ENCODE results near the gene MLXIP. TPM values are rescaled to one million over a fixed set of nuclear protein-coding genes. Genes with fewer than 3 reads are reported as not detected.
A peak's percentile ranks its signal among the peaks of the same experiment; 100 is the strongest.
"Not testable (repeated sequence)": the region's sequence is repeated elsewhere in the genome, so short reads cannot be mapped to it uniquely, and the experiment has no call there.

MLXIP gene
- total RNA-seq, 1 donor from 2014 or later, result 48.7 TPM

DNA sequence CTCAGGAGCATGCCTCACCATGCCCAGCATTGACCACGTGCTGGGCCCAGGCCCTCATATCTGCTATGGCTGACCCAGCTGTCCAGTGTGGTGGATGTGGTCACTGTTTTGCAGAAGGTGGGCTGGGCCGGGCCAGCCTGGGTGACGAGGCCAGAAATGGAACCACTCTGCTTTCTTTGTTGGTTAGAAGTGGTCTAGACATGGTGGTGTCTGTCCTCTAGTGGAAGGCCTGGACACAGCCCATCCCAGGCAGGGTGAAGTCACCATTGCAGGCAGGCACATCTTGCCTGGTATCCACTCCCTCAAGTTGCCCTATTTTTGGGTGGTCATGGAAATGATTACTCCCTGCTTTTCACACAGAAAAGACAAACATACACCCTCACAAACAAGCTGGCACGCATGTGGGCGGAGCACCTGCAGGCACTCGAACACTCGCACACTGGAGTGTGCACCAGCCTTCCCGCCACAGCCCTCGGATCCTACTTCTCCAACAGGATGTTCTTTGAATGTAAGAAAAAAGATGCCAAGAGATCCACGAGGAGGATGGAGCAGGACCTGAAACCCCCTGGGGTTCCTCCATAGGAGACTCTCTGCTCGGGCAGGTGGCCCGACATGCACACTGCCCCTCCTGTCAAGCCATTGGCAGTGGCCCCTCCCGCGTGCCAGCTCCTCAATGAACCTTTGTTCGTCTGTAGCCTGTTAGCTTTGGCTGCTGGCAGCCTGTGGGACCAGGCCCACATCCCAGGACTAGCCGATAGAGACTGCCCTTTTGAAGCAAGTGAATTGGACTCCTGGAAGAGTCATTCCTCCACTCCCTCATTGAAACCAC, 38.4 kb downstream of the MLXIP start:
- no peak for DNase-seq (ENCODE audit: low spot score, unreplicated experiment)
- no peaks in the 10 kb centered on the region for H3K9me3 Mint-ChIP-seq (ENCODE audit: low read depth)
- H3K4me3 Mint-ChIP-seq (ENCODE audit: low read depth), result no peak overlapping the region
- H3K4me1 Mint-ChIP-seq (ENCODE audit: low read depth), result peaks cover 11% of the 10 kb centered on the region
- H3K27ac Mint-ChIP-seq, result peak overlapping the region; percentile 11
- TF ChIP-seq, protein P1, sequence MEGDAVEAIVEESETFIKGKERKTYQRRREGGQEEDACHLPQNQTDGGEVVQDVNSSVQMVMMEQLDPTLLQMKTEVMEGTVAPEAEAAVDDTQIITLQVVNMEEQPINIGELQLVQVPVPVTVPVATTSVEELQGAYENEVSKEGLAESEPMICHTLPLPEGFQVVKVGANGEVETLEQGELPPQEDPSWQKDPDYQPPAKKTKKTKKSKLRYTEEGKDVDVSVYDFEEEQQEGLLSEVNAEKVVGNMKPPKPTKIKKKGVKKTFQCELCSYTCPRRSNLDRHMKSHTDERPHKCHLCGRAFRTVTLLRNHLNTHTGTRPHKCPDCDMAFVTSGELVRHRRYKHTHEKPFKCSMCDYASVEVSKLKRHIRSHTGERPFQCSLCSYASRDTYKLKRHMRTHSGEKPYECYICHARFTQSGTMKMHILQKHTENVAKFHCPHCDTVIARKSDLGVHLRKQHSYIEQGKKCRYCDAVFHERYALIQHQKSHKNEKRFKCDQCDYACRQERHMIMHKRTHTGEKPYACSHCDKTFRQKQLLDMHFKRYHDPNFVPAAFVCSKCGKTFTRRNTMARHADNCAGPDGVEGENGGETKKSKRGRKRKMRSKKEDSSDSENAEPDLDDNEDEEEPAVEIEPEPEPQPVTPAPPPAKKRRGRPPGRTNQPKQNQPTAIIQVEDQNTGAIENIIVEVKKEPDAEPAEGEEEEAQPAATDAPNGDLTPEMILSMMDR (IDR thresholded peaks at IDR 0.05; ENCODE audit: unreplicated experiment), result no peak
- peaks cover 3% of the 10 kb centered on the region for H3K36me3 Mint-ChIP-seq (ENCODE audit: insufficient read depth)
- H3K27me3 Mint-ChIP-seq, result no peaks in the 10 kb centered on the region

DNA sequence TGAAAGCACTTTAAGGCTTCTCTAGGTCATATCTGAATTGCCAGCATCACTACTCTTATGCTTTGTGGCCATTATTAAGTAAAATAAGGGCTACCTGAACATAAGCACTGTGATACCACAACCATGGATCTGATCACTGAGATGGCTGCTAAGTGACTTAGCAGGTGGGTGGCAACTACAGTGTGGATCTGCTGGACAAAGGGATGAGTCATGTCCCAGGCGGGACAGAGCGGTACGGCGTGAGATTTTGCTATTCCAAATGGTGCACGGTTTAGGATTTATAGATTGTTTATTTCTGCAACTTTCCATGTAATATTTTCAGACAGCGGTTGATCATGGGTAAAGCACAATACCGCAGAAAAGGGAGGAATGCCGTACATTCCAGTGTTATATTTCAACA, 39.4 kb downstream of the MLXIP start:
- TF ChIP-seq, protein P1 (IDR thresholded peaks at IDR 0.05; ENCODE audit: unreplicated experiment), result no peak
- peaks cover 8% of the 10 kb centered on the region for H3K4me1 Mint-ChIP-seq (ENCODE audit: low read depth)
- DNase-seq (ENCODE audit: low spot score, unreplicated experiment), result no peak
- no peak overlapping the region for H3K4me3 Mint-ChIP-seq (ENCODE audit: low read depth)
- no peaks in the 10 kb centered on the region for H3K9me3 Mint-ChIP-seq (ENCODE audit: low read depth)
- H3K27me3 Mint-ChIP-seq, result no peaks in the 10 kb centered on the region
- no peak overlapping the region for H3K27ac Mint-ChIP-seq
- peaks cover 3% of the 10 kb centered on the region for H3K36me3 Mint-ChIP-seq (ENCODE audit: insufficient read depth)

DNA sequence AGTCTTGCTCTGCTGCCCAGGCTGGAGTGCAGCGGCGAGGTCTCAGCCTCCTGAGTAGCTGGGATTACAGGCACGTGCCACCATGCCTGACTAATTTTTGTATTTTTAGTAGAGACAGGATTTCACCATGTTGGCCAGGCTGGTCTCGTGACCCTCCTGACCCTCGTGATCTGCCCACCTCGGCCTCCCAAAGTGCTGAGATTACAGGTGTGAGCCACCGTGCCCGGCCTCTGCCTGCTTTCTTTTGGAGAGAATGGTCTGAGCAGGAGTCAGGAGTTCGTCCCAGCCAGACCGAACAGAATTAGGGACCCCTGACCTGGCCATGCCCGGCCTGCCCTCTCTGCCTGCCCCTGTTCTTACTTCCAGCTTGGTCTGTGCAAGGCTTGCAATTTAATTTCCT, 42.8 kb downstream of the MLXIP start:
- not testable (repeated sequence) for H3K4me1 Mint-ChIP-seq (ENCODE audit: low read depth); H3K9me3 Mint-ChIP-seq (ENCODE audit: low read depth); H3K27me3 Mint-ChIP-seq; H3K36me3 Mint-ChIP-seq (ENCODE audit: insufficient read depth); DNase-seq (ENCODE audit: low spot score, unreplicated experiment); H3K27ac Mint-ChIP-seq; H3K4me3 Mint-ChIP-seq (ENCODE audit: low read depth)

DNA sequence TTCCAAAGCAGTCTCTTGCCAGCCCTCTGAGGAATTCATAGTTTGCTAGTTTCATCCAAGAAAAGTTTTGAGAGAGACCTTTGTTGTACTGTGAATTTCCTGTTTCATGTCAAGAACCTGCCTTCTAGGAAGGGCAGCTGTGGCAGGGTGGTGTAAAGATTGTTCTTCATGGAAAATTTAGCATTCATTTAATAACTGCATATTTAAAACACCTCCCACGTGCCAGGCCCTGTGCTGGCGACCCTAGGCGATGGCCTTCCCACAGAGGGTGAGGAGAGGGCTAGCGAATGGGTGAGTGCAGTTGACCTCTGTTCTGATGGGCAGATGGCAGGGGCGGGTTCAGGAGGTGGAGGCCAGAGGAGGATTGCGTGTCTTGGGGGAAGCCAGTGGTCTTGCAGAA, 43.2 kb downstream of the MLXIP start:
- peaks cover 6% of the 10 kb centered on the region for H3K4me1 Mint-ChIP-seq (ENCODE audit: low read depth)
- TF ChIP-seq, protein P1 (IDR thresholded peaks at IDR 0.05; ENCODE audit: unreplicated experiment), result no peak
- H3K4me3 Mint-ChIP-seq (ENCODE audit: low read depth), result no peak overlapping the region
- DNase-seq (ENCODE audit: low spot score, unreplicated experiment), result no peak
- peaks cover 3% of the 10 kb centered on the region for H3K36me3 Mint-ChIP-seq (ENCODE audit: insufficient read depth)
- H3K27ac Mint-ChIP-seq, result no peak overlapping the region
- H3K27me3 Mint-ChIP-seq, result no peaks in the 10 kb centered on the region
- H3K9me3 Mint-ChIP-seq (ENCODE audit: low read depth), result no peaks in the 10 kb centered on the region

DNA sequence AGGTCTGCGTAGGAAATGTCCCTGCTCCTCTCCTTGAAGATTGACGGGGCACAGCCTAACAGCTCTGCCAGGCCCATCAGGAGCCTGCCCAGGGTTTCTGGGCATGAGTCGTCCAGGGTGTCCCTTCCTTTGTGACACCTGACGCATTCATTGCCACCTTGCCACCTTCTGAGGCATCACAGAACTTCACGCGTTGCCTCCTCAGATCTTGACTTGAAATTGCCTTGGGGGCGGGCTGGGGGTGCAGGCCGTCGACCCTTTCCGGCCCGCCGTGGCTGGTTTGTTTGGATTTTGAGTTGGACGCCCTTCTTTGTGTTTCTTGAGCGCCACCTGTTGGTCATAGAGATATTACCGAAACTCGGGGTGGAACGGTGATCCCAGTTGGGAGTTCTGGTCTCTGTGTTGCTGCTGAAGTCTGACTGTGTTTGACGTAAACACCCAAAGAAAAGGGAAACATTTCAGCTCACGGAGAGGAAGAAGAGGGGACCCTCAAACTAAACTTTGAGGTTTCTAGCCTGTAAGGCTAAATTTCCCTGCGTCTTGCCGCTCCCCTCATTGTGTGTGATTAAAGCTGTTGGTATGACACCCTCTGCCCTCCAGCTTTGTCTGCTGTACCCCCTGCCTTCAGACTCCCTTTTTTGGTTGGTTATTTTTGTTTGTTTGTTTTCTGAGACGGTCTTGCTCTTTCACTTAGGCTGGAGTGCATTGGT, 44.6 kb downstream of the MLXIP start:
- Mint-ChIP-seq H3K4me1 (ENCODE audit: low read depth) (peaks cover 2% of the 10 kb centered on the region), H3K36me3 (ENCODE audit: insufficient read depth) (peaks cover 2% of the 10 kb centered on the region), H3K27ac (peak overlapping the region; percentile 62), H3K4me3 (ENCODE audit: low read depth) (no peak overlapping the region), H3K9me3 (ENCODE audit: low read depth) (no peaks in the 10 kb centered on the region), H3K27me3 (no peaks in the 10 kb centered on the region)
- peak; percentile 69 for DNase-seq (ENCODE audit: low spot score, unreplicated experiment)
- TF ChIP-seq, protein P1 (IDR thresholded peaks at IDR 0.05; ENCODE audit: unreplicated experiment), result peak; percentile 90
